Vagina (tissue), 2 donors: ENCODE results near the gene ZC3H12C. TPM values are rescaled to one million over a fixed set of nuclear protein-coding genes. Genes with fewer than 3 reads are reported as not detected.

Experiments used
- DNase-seq, 2 donors: peaks; one replicate each; pipeline ENCODE4 v3.0.0-alpha.2; 2017; ENCODE audit errors: extremely low spot score in 2 of 2
- H3K27ac ChIP-seq: fragments of 200-600 bp; sonication (generic); one replicate; pipeline ENCODE4 v1.5.1; 2019
- H3K27me3 ChIP-seq: fragments of 200-600 bp; sonication (generic); one replicate; pipeline ENCODE4 v1.5.1; 2019
- H3K36me3 ChIP-seq, 2 donors: fragments of 200-600 bp; sonication (generic); one replicate each; pipeline ENCODE4 v1.5.1; 2017 to 2019
- H3K4me1 ChIP-seq: fragments of 200-600 bp; sonication (generic); one replicate; pipeline ENCODE4 v1.5.1; 2019
- H3K4me3 ChIP-seq, 2 donors: fragments of 200-600 bp; sonication (generic); 1 replicate in 1 of 2; 2 replicates in 1 of 2; pipeline ENCODE4 v1.5.1; 2016 to 2019
- H3K9me3 ChIP-seq: fragments of 200-600 bp; sonication (generic); one replicate; pipeline ENCODE4 v1.5.1; 2019
- POLR2A ChIP-seq, 2 donors: fragments of 450-650 bp; IDR thresholded peaks; one replicate each; pipeline ENCODE4 v1.6.1; 2017; ENCODE audit warnings: antibody characterized with exemption in 2 of 2, mild to moderate bottlenecking in 2 of 2, moderate library complexity in 2 of 2
- POLR2AphosphoS5 ChIP-seq, 2 donors: sonication (generic); formaldehyde crosslinking; IDR thresholded peaks; one replicate each; pipeline ENCODE4 v1.9.0; 2017; ENCODE audit warnings: antibody characterized with exemption in 2 of 2, mild to moderate bottlenecking in 2 of 2, low read depth in 1 of 2; ENCODE audit not compliant: insufficient read depth in 1 of 2
- intact Hi-C: fragments of 100-400 bp; cut with DNase I; formaldehyde crosslinking; loops from one replicate; pipeline ENCODE4 v1.15.1; 2023
- total RNA-seq: library from RNA; depleted of rRNA; stranded (reverse); fragments of >200 nt; gene quantifications from one replicate; pipeline ENCODE4 v1.2.3, GENCODE V29; 2016
- TF ChIP-seq, protein P1 (sequence below), 3 experiments: fragments of 450-650 bp in 2 of 3; fragments of 200-600 bp in 1 of 3; sonication (generic) in 1 of 3; IDR thresholded peaks; one replicate each; pipeline ENCODE4 v1.5.1; 2017 to 2019; ENCODE audit warnings: antibody characterized with exemption in 3 of 3, mild to moderate bottlenecking in 2 of 3, moderate library complexity in 2 of 3

ZC3H12C gene
- total RNA-seq, 1 donor from 2014 or later: 16.7 TPM

DNA sequence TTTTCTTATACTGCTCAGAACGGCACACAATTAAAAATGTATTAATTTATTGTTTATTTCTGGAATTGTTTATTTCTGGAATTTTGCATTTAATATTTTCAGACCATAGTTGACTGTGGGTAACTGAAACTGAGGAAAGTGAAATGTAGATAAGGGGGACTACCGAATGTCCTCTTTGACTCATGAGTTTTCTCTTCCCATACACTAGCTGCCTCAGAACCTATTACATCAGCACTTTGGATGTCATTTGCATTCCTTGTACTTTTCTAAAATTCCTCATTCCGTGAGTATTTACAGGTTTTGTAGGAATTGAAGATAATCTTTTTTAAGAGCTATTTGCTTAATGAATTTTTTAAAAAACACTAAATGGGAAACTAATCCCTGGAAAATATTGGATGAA lies 29.8 kb downstream of the ZC3H12C start:
- no peak for DNase-seq
- TF ChIP-seq, protein P1, sequence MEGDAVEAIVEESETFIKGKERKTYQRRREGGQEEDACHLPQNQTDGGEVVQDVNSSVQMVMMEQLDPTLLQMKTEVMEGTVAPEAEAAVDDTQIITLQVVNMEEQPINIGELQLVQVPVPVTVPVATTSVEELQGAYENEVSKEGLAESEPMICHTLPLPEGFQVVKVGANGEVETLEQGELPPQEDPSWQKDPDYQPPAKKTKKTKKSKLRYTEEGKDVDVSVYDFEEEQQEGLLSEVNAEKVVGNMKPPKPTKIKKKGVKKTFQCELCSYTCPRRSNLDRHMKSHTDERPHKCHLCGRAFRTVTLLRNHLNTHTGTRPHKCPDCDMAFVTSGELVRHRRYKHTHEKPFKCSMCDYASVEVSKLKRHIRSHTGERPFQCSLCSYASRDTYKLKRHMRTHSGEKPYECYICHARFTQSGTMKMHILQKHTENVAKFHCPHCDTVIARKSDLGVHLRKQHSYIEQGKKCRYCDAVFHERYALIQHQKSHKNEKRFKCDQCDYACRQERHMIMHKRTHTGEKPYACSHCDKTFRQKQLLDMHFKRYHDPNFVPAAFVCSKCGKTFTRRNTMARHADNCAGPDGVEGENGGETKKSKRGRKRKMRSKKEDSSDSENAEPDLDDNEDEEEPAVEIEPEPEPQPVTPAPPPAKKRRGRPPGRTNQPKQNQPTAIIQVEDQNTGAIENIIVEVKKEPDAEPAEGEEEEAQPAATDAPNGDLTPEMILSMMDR (IDR thresholded peaks at IDR 0.05): no peak
- TF ChIP-seq POLR2A (IDR thresholded peaks at IDR 0.05): no peak
- TF ChIP-seq POLR2AphosphoS5 (IDR thresholded peaks at IDR 0.05; ENCODE audit: insufficient read depth in 1 of 2, low read depth in 1 of 2): no peak
- Histone ChIP-seq H3K27ac (no peak overlapping the region), H3K36me3 (no peaks in the 10 kb centered on the region), H3K4me3 (no peak overlapping the region), H3K9me3 (no peaks in the 10 kb centered on the region), H3K27me3 (no peaks in the 10 kb centered on the region), H3K4me1 (no peaks in the 10 kb centered on the region)
- intact Hi-C loops: no loop called here

DNA sequence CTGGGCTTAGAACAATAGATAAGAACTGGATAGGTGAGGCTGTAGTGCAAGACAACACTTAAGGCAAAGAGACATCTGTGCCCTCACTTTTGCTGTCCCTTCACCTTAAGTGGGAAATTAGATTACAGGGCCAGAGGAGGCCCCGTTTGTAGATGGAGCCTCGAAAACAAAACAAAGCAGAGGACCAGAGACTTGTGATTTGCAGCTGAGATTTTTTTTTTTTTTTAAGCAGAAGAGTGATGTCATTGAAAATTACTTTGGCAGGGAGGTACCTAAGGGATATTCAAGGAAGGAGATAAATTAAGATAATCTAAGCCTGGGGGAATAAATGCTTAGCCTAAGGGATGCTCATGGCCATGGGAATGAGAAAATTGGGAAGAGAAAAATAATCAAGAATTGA lies 31.4 kb downstream of the ZC3H12C start:
- Histone ChIP-seq H3K27me3 (no peaks in the 10 kb centered on the region), H3K36me3 (no peaks in the 10 kb centered on the region), H3K4me1 (no peaks in the 10 kb centered on the region), H3K9me3 (no peaks in the 10 kb centered on the region), H3K4me3 (no peak overlapping the region), H3K27ac (no peak overlapping the region)
- intact Hi-C loops: no loop called here
- TF ChIP-seq POLR2A (IDR thresholded peaks at IDR 0.05): no peak
- TF ChIP-seq, protein P1 (IDR thresholded peaks at IDR 0.05): no peak
- TF ChIP-seq POLR2AphosphoS5 (IDR thresholded peaks at IDR 0.05; ENCODE audit: insufficient read depth in 1 of 2, low read depth in 1 of 2): no peak
- DNase-seq: no peak

DNA sequence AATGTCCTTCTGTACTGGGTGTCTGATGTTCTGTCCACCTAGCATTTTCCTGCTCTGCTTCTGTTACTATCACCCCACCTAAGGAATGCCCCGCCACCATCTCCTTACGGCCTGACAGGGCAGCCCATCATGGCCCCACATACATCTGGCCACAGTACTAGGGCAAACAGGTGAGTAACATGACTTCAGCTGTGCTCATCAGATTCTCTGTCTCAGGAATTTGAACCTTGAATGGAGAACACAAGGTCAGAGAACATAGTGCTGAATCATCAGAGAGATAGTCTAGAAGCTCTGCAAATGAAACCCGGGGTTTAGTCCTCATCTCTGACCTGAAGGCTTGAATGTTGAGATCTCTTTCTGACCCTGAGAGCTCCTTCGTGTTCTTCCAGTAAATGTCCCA lies 32.4 kb downstream of the ZC3H12C start:
- Histone ChIP-seq H3K27me3 (no peaks in the 10 kb centered on the region), H3K27ac (no peak overlapping the region), H3K4me1 (no peaks in the 10 kb centered on the region), H3K9me3 (no peaks in the 10 kb centered on the region), H3K36me3 (no peaks in the 10 kb centered on the region), H3K4me3 (no peak overlapping the region)
- DNase-seq: no peak
- intact Hi-C loops: no loop called here
- no peak for TF ChIP-seq POLR2A (IDR thresholded peaks at IDR 0.05)
- no peak for TF ChIP-seq POLR2AphosphoS5 (IDR thresholded peaks at IDR 0.05; ENCODE audit: insufficient read depth in 1 of 2, low read depth in 1 of 2)
- TF ChIP-seq, protein P1 (IDR thresholded peaks at IDR 0.05): no peak

DNA sequence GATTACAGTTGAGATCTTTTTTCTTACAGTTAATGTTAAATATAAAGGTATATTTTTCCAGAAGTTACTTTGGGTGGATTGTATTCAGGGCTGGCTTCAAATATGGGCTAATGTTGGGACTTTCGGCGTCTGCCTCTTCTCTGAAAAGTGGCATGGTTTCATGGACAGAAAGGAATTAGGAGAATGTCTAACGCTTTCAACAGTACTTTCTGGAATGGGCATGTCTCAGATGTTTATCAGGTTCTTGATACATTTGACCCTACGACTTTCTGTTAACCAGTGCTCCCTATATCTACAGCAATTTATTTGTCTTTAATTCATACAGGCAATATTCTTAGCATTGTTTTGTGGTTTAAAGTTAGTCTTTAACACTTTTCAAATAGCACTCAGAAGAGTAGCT lies 33.7 kb downstream of the ZC3H12C start:
- TF ChIP-seq POLR2AphosphoS5 (IDR thresholded peaks at IDR 0.05; ENCODE audit: insufficient read depth in 1 of 2, low read depth in 1 of 2) (no peak), POLR2A (IDR thresholded peaks at IDR 0.05) (no peak)
- TF ChIP-seq, protein P1 (IDR thresholded peaks at IDR 0.05): no peak
- Histone ChIP-seq H3K9me3 (no peaks in the 10 kb centered on the region), H3K27me3 (no peaks in the 10 kb centered on the region), H3K4me1 (no peaks in the 10 kb centered on the region), H3K27ac (no peak overlapping the region), H3K4me3 (no peak overlapping the region), H3K36me3 (no peaks in the 10 kb centered on the region)
- DNase-seq: no peak
- intact Hi-C loops: no loop called here

DNA sequence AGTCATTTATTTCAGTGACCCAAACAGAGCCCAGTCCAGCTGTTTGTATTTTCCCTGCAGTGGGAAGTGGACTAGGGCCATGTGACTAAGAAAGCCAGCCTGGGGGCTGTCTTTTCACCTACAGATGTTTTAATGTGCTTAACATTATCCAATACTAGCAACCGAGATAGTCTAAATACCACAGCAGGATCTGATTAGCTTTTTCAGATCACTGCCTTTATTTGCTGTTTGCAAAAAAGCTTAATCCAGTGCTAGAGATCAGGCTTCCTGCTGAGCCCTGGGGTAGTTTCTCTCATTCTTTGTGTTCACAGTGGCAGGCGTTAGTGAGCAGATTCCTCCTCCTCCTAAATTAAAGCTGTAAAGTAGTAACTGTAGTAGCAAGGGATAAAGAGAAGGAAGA lies 35.0 kb downstream of the ZC3H12C start:
- H3K4me1 ChIP-seq: no peaks in the 10 kb centered on the region
- no peak overlapping the region for H3K27ac ChIP-seq
- no peak for DNase-seq
- intact Hi-C loops: no loop called here
- TF ChIP-seq POLR2AphosphoS5 (IDR thresholded peaks at IDR 0.05; ENCODE audit: insufficient read depth in 1 of 2, low read depth in 1 of 2) (no peak), POLR2A (IDR thresholded peaks at IDR 0.05) (no peak)
- TF ChIP-seq, protein P1 (IDR thresholded peaks at IDR 0.05): no peak
- H3K36me3 ChIP-seq: no peaks in the 10 kb centered on the region
- no peaks in the 10 kb centered on the region for H3K9me3 ChIP-seq
- H3K27me3 ChIP-seq: no peaks in the 10 kb centered on the region
- H3K4me3 ChIP-seq: no peak overlapping the region
